Activated naive CD8-positive, alpha-beta T cell (primary cell): Measurements from ENCODE around the gene SVIL.

Experiments
- H3K27ac Mint-ChIP-seq: one replicate; pipeline ENCODE4 v1.8.0; 2021; ENCODE audit warnings: mixed read lengths
- H3K27me3 Mint-ChIP-seq: one replicate; pipeline ENCODE4 v1.8.0; 2021; ENCODE audit warnings: mixed read lengths
- H3K36me3 Mint-ChIP-seq: one replicate; pipeline ENCODE4 v1.8.0; 2021; ENCODE audit warnings: mixed read lengths
- H3K4me1 Mint-ChIP-seq: one replicate; pipeline ENCODE4 v1.8.0; 2021; ENCODE audit warnings: low read depth, mixed read lengths
- H3K4me3 Mint-ChIP-seq: one replicate; pipeline ENCODE4 v1.8.0; 2021; ENCODE audit warnings: mild to moderate bottlenecking, mixed read lengths
- H3K9me3 Mint-ChIP-seq: one replicate; pipeline ENCODE4 v1.8.0; 2021; ENCODE audit warnings: low read depth, mixed read lengths

SVIL gene

DNA sequence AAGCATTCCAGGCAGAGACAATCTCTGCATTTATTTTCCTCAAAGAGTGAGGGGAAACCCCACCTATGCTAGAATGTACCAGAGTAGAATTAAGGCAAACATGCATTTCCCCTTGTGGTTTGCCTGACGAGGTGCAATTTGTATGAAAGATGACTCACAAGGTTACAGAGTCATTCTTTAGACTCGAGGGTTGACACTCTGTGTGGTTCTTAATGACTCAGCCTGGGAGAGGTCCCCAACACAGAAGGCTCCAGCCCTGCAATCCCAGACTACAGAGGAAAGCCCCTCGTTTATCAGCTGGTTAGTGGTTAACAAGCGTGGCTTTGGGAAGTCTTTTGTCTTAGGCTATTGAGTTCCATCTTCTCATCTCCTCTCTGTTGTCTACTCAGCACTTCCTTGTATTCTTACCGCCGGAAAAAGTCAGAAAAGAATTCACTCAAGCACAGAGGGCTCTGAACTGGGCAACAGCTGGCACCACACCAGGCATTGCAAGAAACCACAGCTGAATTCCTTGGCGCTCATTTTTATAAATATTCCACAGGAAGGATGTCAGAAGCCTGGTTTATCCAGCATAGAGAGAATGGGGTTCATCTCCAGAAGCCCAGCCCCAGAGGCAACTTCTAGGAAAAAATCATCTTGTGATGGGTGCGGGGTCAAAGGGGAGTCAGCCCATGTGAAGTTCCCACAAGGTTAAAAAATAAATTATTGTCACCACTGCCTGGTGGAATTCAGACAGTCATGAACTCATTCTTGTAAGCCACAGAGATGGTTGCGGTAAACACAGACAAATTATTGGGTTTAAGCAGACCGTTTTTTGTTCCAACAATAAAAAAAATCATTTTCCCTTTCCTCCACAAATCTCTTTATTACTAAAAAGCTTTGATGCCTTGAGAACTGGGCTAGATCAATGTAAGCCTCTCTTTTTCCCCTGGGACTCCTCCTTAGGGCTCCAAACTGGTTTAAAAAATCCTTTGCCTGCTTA, 24.5 kb upstream of the SVIL start:
- H3K27me3 Mint-ChIP-seq = no peaks in the 10 kb centered on the region
- peak overlapping the region; percentile 1 for H3K27ac Mint-ChIP-seq
- no peaks in the 10 kb centered on the region for H3K9me3 Mint-ChIP-seq
- H3K4me3 Mint-ChIP-seq = peak overlapping the region; percentile 48
- H3K4me1 Mint-ChIP-seq = peaks cover 32% of the 10 kb centered on the region
- H3K36me3 Mint-ChIP-seq = peaks cover 18% of the 10 kb centered on the region

DNA sequence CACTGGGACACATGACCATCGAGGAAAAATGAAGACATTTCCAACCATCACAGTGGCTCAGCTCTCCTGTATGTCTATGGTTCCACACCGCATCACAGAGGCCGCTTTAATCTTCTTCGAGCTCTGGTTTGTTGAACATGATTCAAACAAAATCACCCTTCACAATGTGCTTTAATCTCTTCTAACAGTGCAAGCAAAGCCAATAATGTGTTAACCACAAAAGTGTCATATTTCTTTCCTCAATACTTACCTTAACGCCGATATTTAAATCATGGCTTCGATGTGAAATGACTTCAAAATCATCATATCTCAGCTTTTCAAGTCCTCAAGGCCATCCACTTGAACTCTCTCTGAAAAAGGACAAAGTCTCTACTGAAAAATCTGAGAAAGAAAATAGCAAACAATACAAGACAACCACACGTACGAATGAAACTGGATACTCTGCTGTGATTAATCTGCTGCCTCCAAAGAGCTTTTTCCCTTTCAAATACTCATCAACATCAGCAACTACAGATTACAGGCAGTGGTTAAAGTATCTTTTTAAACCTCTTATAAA, 23.0 kb upstream of the SVIL start:
- Mint-ChIP-seq H3K27me3 (no peaks in the 10 kb centered on the region), H3K36me3 (peaks cover 25% of the 10 kb centered on the region), H3K27ac (peak overlapping the region; percentile 59), H3K4me3 (peak overlapping the region; percentile 18), H3K9me3 (no peaks in the 10 kb centered on the region), H3K4me1 (peaks cover 32% of the 10 kb centered on the region)

DNA sequence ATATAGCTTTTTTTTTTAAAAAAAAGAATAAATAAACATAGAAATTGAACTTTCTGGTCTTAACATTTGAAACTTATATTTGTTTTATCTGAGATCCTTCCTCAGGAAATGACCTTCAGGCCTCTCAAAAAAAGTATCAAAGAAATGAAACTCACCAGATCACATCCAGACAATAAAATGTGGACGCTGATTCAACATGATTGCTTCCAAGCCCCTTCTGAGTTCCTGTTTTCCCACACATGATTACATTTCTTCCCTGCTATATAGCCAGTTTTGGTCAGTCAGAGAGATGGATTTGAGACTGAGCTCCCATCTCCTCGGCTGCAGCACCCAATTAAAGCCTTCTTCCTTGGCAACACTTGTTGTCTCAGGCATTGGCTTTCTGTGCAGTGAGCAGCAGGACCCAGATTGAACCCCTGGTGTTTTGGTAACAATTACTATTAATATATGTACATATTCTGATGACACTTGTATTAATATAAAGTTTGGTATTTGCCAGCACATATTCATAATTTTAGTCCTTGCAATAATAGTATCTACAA, 21.8 kb upstream of the SVIL start:
- no peaks in the 10 kb centered on the region for H3K9me3 Mint-ChIP-seq
- peaks cover 32% of the 10 kb centered on the region for H3K4me1 Mint-ChIP-seq
- H3K4me3 Mint-ChIP-seq = no peak overlapping the region
- no peak overlapping the region for H3K27ac Mint-ChIP-seq
- no peaks in the 10 kb centered on the region for H3K27me3 Mint-ChIP-seq
- H3K36me3 Mint-ChIP-seq = peaks cover 25% of the 10 kb centered on the region

DNA sequence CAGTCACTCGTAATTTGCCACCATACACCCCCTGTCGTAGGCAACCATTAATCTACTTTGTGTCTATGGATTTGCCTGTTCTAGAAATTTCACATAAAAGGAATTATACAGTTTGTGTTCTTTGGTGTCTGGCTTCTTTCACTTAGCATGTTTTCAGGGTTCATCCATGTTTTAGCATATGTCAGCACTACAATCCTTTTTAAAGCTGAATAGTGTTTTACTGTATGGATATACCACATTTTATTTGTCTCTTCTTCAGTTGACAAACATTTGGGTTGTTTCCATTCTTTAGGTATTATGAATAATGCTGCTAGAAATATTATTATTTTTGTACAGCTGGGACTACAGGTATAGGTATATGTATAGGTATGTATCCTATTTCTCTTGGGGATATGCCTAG, 17.4 kb upstream of the SVIL start:
- Mint-ChIP-seq H3K9me3 (no peaks in the 10 kb centered on the region), H3K4me3 (no peak overlapping the region), H3K27me3 (no peaks in the 10 kb centered on the region), H3K4me1 (peaks cover 28% of the 10 kb centered on the region), H3K36me3 (peaks cover 20% of the 10 kb centered on the region), H3K27ac (no peak overlapping the region)

DNA sequence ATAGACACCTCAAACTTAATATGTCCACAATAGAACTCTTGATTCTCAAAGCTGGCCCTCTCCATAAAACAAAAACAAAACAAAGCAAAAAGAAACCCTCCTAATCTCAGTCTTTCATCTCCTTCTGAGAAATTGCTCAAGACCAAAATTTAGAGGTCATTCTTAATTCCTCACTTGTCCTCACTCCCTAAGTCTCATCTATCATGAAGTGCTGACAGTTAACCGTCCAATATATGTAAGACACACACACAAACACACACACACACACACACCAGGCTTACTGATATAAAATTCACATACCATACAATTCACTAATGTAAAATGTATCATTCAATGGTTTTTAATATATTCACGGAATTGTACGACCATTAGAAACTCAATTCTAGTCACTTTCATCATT, 17.0 kb upstream of the SVIL start:
- no peaks in the 10 kb centered on the region for H3K27me3 Mint-ChIP-seq
- peaks cover 19% of the 10 kb centered on the region for H3K36me3 Mint-ChIP-seq
- H3K4me1 Mint-ChIP-seq = peaks cover 30% of the 10 kb centered on the region
- no peaks in the 10 kb centered on the region for H3K9me3 Mint-ChIP-seq
- no peak overlapping the region for H3K4me3 Mint-ChIP-seq
- H3K27ac Mint-ChIP-seq = no peak overlapping the region

DNA sequence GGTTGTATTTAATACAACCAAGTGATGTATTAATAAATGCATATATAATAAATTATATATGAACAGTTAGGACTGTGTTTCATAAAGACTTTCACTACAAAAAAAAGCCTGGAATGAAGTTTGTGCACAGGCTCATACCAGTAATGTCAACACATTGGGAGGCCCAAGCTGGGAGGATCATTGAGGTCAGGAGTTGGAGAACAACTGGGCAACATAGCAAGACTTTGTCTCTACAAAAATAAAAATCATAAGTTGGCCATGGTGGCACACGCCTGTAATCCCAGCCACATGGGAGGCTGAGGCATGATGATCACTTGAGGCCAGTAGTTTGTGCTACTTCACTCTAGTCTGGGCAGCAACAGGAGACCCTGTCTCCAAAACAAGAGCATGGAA, 15.8 kb upstream of the SVIL start:
- Mint-ChIP-seq H3K9me3 (no peaks in the 10 kb centered on the region), H3K27ac (no peak overlapping the region), H3K27me3 (no peaks in the 10 kb centered on the region), H3K4me1 (peaks cover 40% of the 10 kb centered on the region), H3K4me3 (no peak overlapping the region), H3K36me3 (peaks cover 13% of the 10 kb centered on the region)

DNA sequence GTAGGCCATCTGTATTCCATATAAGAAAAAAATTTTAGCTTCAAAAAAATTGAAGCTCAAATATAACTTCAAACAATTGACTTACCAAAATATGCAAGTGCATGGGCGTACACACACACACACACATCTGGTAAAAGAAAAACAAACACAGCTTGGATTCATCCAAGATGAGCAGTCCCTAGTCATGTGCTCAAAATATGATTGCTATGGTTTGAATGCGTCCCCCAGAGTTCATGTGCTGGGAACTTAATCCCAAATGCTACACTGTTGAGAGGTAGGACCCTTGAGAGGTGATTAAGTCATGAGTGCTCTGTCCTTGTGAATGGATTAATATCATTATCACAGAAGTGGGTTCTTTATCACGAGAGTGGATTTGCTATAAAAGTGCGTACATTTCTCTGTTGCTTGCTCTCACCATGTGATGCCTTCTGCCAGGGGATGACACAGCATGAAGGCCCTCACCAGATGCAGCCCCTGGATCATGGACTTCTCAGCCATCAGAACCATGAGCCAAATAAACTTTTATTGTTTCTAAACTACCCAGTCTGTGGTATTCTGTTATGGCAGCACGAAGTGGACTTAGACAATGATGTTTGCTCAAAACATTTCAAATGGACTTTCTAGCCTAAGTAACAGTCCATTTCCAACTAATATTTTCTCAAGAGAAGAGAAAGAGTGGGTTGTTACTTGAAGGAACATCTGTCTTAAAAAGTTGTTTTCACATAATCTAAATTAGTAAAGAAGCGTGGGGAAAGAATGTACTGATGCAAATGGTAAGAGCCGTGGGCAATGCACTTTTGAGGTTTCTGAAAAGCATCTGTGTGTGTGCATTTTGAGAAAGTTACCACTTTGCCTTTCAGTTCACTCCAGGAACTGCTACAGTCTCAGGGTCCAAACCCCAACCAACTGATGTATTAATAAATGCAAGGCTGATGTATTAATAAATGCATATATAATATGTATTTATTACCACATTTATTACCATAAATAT, 15.1 kb upstream of the SVIL start:
- no peak overlapping the region for H3K4me3 Mint-ChIP-seq

DNA sequence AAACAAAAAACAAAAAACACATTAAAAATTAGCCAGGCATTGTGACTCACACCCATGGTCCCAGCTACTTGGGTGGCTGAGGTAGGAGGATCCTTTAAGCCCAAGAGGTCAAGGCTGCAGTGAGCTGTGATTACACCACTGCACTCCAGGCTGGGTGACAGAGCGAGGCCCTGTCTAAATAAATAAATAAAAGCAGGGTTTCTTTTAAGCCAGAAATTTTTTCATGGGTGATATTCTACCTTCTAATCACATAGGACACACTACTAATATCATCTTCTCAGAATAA, 14.2 kb upstream of the SVIL start:
- Mint-ChIP-seq H3K27ac (no peak overlapping the region), H3K36me3 (peaks cover 6% of the 10 kb centered on the region), H3K4me3 (no peak overlapping the region), H3K9me3 (no peaks in the 10 kb centered on the region), H3K27me3 (no peaks in the 10 kb centered on the region), H3K4me1 (peaks cover 42% of the 10 kb centered on the region)

More for the DNA sequence above, 15.1 kb upstream of the SVIL start:
- peaks cover 40% of the 10 kb centered on the region for H3K4me1 Mint-ChIP-seq
- no peaks in the 10 kb centered on the region for H3K9me3 Mint-ChIP-seq
- H3K36me3 Mint-ChIP-seq = peaks cover 12% of the 10 kb centered on the region
- no peaks in the 10 kb centered on the region for H3K27me3 Mint-ChIP-seq
- no peak overlapping the region for H3K27ac Mint-ChIP-seq

DNA sequence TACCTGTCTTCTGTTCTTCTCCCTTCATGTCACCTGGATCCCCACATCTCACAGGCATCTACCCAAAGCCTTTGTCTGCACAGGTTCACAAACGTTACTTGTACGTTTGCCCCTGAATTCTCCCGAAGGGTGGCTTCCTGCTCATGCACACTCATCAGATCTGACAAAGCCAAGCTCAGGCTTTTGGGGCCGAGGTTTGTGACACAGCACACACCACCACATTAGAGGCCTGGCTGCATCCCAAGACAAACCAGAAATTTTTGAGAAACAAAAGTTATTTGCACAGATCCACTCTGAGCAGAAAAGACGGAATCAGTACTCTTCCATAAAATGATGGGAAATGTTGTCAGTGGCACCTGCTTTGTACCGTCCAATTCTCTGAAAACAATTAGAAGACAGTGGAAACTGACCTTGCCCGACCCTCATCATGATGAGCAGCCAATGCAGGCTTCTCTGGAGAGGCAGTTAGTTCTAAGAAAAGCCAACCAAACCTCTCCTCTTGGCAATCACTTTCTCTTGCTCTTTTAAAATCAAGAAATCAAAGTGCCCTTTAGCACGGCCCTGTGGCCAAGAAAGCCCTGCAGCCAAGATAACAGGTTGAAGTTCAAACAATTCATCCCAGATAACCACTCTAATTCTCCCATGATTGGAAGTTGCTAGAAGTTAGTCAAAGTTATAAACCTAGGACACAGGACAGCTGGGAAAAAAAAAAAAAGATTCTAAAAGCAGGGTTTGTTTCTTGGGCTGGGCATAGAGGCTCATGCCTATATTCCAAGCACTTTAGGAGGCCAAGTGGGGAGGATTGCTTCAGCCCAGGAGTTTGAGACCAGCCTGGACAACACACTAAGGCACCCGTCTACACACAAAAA, 13.6 kb upstream of the SVIL start:
- Mint-ChIP-seq H3K27ac (peak overlapping the region; percentile 59), H3K9me3 (no peaks in the 10 kb centered on the region), H3K27me3 (no peaks in the 10 kb centered on the region), H3K4me3 (peak overlapping the region; percentile 73), H3K4me1 (peaks cover 42% of the 10 kb centered on the region), H3K36me3 (peaks cover 4% of the 10 kb centered on the region)

DNA sequence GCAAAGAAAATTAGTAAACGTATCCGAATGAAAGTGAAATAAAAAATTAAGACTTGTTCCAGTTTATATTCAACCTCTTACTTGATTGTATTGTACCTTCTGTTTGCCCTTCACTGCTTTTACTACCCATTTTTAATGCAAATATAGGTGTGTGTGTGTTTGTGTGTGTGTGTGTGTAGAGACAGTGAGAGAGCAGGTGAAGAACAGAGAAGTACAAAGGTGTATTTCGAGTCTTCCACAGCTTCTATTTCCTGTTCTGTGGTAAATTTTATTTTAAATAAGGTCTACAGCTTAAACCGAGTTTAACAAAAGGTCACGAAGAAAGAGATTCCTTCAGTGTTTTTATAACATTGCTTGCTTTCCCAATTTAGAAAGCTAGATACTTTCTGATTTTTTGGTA, 12.7 kb upstream of the SVIL start:
- no peaks in the 10 kb centered on the region for H3K27me3 Mint-ChIP-seq
- peaks cover 42% of the 10 kb centered on the region for H3K4me1 Mint-ChIP-seq
- H3K36me3 Mint-ChIP-seq = no peaks in the 10 kb centered on the region
- H3K9me3 Mint-ChIP-seq = no peaks in the 10 kb centered on the region
- H3K27ac Mint-ChIP-seq = peak overlapping the region; percentile 58
- peak overlapping the region; percentile 25 for H3K4me3 Mint-ChIP-seq

DNA sequence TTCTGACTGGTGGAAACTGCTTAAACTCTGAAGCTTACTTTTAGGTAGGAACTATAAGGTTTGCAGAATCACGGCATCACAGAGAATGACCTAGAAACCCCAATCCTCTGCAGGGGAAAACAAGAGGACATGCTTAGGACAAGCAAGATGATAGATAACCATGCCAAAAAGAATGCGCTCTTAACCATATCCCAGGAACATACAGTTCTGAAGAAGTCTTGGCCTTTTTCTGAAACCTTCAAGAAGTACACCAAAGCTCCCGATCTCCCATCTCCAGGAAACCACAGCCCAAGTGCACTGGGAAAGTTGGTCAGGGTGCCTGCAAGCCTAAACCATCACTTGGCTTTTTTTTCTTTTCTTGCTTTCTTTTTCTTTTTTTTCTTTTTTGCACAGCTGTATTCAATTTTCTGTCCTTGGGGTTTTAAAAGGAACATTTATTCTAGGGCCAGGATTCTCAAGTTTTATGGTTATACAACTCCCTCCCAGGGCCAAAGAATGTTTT, 12.2 kb upstream of the SVIL start:
- no peaks in the 10 kb centered on the region for H3K27me3 Mint-ChIP-seq
- no peaks in the 10 kb centered on the region for H3K36me3 Mint-ChIP-seq
- H3K4me3 Mint-ChIP-seq = peak overlapping the region; percentile 55
- peaks cover 42% of the 10 kb centered on the region for H3K4me1 Mint-ChIP-seq
- no peaks in the 10 kb centered on the region for H3K9me3 Mint-ChIP-seq
- peak overlapping the region; percentile 58 for H3K27ac Mint-ChIP-seq

DNA sequence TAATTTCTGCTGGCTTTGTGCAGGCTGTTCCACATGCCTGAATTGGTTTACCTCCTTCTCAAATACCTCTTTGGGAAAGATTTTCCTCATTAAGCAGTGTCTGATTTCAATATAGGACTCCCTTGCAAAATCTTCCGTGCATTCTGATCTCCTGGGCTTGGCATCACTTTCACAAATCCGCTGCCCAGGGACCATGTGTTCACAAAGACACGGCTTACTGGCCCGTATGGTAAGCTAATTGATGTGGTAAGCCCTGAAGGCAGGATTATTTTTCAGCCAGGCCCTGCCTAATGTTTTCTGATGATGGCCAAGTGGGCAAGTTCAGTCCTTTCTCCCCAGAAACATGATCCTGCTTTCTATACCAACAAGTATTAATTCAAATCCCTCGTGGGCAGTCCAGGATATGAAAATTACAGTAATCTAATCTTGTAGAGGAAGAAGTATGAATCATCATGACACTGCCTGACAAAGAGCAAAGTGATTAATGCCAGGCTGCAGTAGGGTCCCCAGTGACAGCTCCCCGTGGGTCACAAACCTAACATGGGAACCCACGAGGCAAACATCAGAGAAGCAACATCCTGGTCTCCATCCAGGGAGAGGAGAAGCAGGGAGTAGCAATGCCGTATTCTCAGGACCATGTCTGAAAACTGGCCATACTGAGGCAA, 11.6 kb upstream of the SVIL start:
- Mint-ChIP-seq H3K4me3 (peak overlapping the region; percentile 55), H3K9me3 (no peaks in the 10 kb centered on the region), H3K27me3 (no peaks in the 10 kb centered on the region), H3K27ac (peak overlapping the region; percentile 58), H3K36me3 (no peaks in the 10 kb centered on the region), H3K4me1 (peaks cover 42% of the 10 kb centered on the region)

DNA sequence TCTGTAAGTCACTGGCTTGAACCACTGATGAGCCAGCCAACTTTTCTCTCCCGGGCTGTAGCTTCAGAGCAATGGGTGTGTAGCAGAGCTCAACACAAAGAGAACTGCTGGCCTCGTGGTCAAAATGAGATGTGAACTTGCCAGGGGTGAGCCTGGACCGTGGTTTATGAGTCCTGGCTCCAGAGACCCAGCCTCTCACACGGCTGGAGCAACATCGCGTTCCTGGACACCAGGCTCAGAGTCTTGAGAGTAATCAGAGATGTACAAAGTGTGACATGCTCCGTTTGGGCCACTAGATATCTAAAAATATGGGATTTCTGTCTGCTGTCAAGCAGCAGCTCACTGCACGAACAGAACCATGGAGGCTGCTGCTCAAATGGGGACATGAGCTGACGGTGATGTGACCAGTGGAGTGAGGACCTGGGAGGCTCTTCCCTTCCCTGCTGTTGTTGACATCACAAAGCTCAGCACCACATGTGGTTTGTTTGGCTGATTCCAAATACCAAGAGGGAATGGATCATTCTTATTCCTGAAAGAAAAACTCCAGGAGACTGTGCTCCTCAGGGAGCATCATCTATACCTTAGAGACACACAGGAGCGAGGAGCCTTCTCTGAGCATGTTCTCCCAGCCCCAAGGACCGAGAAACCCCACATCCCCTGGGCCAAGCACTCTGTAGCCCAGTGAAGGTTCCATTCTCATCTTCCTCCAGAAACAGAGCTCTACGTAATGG, 9.2 kb upstream of the SVIL start:
- Mint-ChIP-seq H3K4me1 (peaks cover 39% of the 10 kb centered on the region), H3K36me3 (peaks cover 7% of the 10 kb centered on the region), H3K9me3 (no peaks in the 10 kb centered on the region), H3K27me3 (no peaks in the 10 kb centered on the region), H3K4me3 (no peak overlapping the region), H3K27ac (no peak overlapping the region)
